RPMI7951 (cell line): ENCODE results near the gene PDILT. TPM values are rescaled to one million over a fixed set of nuclear protein-coding genes. Genes with fewer than 3 reads are reported as not detected.

Source experiments
- DNase-seq: peaks from one replicate; pipeline ENCODE4 v3.0.0-alpha.2; 2012; ENCODE audit warnings: low read depth
- total RNA-seq: library from RNA; depleted of rRNA; stranded (reverse); fragments of >200 nt; shearing (Covaris generic); gene quantifications from 2 replicates; pipeline ENCODE4 v1.2.3, GENCODE V29; 2014

PDILT gene
- total RNA-seq, 1 experiment from 2014 or later: not detected

DNA sequence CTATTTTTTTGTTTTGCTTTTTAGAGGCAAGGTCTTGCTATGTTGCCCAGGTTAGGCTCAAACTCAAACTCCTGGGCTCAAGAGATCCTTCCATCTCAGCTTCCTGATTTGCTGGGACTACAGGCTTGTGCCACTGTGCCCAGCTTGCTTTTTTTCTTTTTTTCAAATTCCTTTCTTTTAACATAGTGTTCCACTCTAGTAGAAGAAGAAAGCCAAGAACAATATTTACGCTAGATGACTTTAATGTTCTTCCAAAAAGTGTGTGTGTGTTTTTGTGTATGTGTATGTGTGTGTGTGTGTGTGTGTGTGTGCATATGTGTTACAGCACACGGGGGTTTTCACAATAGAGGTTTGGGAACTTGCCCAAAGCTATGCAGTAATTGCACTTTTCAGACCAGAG is 41.3 kb downstream of the PDILT start:
- DNase-seq: no peak

GRCh38 chr16:20359997-20360396 is 44.5 kb downstream of the PDILT start:
- no peak for DNase-seq

DNA sequence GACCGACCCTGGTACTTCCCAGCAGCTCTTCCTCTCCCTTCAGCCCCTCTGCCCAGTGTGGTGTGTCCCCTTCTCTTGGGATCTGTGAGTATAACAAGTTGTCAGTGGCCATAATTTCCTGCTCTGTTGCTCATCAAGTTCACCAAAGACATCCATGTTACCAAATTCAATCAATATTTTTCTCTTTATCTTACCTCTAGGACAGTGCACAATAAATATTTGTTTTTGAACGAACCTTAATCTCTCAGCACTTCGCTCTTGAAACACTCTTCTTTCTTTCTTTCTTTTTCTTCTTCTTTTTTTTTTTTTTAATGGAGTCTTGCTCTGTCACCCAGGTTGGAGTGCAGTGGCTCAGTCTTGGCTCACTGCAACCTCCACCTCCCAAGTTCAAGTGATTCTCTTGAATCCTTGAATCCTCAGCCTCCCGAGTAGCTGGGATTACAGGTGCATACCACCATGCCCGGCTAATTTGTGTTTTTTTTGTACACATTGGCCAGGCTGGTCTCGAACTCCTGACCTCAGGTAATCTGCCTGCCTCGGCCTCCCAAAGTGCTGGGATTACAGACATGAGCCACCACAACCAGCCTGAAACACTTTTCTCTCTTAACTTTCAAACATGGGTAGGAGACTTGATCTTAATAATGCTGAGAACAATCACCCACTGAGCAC is 49.3 kb downstream of the PDILT start:
- DNase-seq: no peak

DNA sequence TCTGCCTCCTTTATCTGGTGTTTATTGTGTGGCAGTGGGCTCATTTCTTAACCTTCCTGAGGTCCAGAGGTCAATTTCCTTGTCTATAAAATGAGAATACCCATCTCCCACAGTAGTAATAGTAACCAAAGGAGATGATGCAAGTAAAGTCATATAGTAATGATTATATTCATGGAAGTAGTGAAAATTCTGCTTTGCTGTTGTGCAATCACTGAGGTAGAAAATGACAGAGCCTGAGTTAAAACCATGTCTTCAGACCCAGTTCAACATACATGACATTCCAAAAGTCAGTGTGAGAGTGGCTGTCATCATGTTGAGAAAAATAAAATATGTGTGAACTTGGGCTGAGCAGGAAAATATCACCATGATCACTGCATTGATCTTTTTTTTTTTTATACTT is 51.2 kb downstream of the PDILT start:
- no peak for DNase-seq

GRCh38 chr16:20352615-20353014 is 51.9 kb downstream of the PDILT start, which contains the start of gene UMOD:
UMOD (minus strand) TSS chr16:20352715; CDS start chr16:20350737, 1,978 bp downstream.
- DNase-seq: no peak

- DNase-seq: no peak
Measured at GRCh38 chr16:20349615-20350014, 54.9 kb downstream of the PDILT start.

GRCh38 chr16:20348365-20349185 is 56.0 kb downstream of the PDILT start:
- peak; percentile 1 for DNase-seq

- no peak for DNase-seq
Measured at GRCh38 chr16:20347666-20348364, 56.7 kb downstream of the PDILT start.

- peak; percentile 1 for DNase-seq
Measured at GRCh38 chr16:20344611-20345010, 59.9 kb downstream of the PDILT start.

DNA sequence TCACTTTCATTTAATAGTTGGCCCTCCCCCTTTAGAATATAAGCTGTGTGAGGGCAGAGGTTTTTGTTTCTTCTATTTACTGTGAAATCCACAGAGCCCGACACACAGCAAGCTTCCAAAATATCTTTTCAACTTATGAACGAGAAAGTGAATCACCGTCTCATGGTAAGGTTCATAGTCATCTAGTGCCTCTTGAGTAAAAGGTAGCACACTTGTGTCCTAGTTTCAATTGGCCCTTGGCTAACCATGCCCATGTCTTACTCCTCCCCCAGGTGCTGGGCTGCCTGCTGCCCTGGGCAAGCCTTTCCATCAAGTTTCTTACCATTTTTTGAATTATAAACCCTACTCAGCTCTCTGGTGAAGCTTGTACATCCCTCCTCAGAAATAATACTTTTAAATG is 64.8 kb downstream of the PDILT start:
- DNase-seq: no peak

GRCh38 chr16:20336955-20337354 is 67.6 kb downstream of the PDILT start:
- DNase-seq: no peak

DNA sequence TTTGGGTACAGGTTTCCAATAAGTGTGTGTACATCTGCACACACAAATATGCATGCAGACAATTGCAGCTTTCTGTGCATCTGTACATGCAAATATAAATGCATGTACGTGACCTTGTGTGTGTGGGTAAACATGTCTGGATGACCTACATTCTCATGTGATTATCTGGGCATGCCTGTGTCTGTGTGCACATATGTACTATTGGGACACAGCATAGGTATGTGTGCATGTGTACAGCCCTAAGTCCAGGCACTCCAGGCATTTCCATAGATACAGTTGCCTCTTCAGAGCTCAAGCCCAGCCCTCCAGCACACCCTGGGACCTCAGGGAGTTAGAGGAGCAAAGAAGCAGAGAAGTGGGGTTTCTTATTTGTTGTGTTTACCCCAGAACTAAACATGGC is 70.1 kb downstream of the PDILT start:
- DNase-seq: no peak

DNA sequence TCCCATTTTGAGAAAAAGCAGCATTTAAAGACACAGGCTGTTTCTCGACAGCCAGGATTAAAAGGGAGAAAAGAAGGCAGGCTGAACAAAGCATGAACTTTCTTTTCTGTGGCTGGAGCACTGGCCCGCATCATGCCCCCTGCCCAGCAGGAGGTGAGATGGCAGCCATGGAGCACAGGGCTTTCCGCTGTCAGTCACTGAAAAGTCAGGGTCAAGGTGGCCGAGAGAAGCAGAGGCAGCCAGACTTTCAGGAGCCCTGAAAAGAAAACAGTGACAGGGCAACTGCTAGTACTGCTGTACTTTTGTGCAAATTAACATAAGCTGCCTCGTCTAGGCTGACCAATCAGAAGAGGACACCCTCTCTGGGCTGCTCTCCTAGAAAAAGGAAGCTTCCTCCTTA is 71.4 kb downstream of the PDILT start:
- DNase-seq: no peak

- no peak for DNase-seq
Measured at GRCh38 chr16:20332411-20332810, 72.1 kb downstream of the PDILT start.

DNA sequence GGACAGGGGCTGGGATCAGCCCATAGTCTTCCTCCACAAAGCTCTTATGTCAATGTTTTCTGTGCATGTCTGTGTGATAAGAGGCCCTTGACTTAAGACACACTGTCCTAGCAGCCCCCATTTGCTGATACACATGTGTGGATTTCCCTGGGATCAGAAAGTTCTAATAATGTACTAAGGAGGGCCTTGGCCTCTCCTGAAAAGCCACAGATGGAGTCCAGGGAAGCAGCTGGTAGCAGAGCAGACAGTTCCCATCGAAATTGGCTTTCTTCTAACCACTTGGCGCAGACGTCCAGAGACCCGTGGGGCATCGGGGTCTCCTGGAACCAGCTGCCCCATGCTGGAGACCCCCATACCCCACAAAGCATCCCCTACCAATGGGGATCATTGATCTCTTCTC is 72.9 kb downstream of the PDILT start:
- DNase-seq: no peak

GRCh38 chr16:20329392-20330138 is 75.0 kb downstream of the PDILT start:
- DNase-seq: no peak

- DNase-seq: no peak
Measured at GRCh38 chr16:20327444-20328041, 77.0 kb downstream of the PDILT start, which contains the start of gene GP2. GP2 (minus strand) TSS chr16:20327513; CDS start chr16:20326431, 1,082 bp downstream.

- no peak for DNase-seq
Measured at GRCh38 chr16:20326321-20326720, 78.2 kb downstream of the PDILT start.

DNA sequence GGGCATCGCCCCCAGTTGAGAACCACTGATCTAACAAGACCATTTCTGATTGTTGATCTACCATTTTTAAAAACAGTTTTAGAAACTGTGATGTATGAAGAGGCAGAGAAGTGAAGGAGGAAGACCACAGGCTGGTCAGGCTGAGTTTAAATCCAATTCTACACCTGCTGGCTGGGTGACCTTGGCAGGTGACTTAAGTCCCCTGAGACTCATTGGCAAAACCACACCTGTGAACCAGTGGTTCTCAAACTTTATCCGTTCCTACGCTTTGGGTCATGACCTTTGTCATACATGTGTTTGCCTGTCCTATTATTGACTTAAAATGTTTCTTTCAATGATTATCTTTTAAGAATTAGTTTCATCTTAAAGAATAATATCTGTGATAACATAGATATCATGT is 79.5 kb downstream of the PDILT start:
- DNase-seq: no peak

GRCh38 chr16:20323591-20324117 is 80.9 kb downstream of the PDILT start:
- no peak for DNase-seq

DNA sequence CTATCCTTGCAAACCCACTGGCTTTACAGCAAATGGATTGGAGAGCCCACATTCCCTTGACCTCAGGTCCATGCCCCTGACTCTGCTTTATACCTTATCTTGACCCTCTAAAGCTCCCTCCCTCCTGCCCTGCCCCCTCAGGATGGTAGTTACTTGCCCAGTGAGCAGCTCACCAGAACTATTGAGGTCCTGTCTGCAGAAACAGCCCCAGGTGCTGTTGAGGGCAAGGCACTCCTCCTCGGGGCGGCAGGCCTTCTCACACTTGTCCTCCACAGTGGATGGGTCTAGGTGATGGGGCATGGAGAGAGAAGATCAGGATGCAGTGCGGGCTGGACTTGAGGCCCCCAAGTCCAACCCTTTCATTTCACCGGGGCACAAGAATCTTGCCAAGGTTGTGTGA is 81.8 kb downstream of the PDILT start:
- no peak for DNase-seq
